Tibial nerve (tissue), 3 donors: ENCODE results near the gene ELP5.

ENCODE experiments used
- POLR2A ChIP-seq, 2 donors: fragments of 450-650 bp; IDR thresholded peaks; one replicate each; pipeline ENCODE4 v1.6.1; 2017; ENCODE audit warnings: antibody characterized with exemption in 2 of 2, mild to moderate bottlenecking in 2 of 2, moderate library complexity in 2 of 2
- TF ChIP-seq, protein P1 (sequence below), 5 experiments: fragments of 200-600 bp in 3 of 5; fragments of 450-650 bp in 2 of 5; sonication (generic) in 3 of 5; IDR thresholded peaks; one replicate each; pipeline ENCODE4 v1.5.1; 2016 to 2019; ENCODE audit warnings: antibody characterized with exemption in 5 of 5, mild to moderate bottlenecking in 3 of 5, moderate library complexity in 2 of 5

DNA sequence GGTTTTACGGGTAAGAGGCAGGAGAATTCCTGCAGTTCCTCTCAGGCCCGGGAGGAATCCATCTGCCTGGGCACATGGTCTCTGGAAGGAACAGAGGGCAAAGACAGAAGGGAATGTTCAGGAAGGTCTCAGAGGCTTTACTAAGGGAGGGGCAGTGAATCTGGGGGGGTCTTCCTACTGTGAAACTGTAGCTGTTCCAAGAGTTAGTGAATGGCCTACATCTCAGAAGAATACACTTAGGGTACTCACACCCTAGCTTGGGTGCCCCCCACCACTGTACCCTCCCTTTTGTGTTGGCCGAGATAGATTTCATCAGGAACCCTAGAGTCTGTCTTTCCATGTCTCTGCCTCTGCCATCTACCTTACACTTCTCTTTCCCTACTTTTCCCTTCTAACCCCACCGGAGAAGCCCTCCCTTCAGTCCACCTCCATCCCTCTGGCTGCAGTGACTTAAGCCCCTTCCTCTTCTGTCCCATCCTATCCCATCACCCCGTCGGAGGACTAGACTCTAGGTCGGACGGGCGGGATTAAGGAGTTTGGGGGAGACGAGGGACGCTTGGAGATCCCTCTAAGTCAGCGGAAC is 32.7 kb upstream of the ELP5 start:
- no peak for TF ChIP-seq POLR2A (IDR thresholded peaks at IDR 0.05)
- TF ChIP-seq, protein P1, sequence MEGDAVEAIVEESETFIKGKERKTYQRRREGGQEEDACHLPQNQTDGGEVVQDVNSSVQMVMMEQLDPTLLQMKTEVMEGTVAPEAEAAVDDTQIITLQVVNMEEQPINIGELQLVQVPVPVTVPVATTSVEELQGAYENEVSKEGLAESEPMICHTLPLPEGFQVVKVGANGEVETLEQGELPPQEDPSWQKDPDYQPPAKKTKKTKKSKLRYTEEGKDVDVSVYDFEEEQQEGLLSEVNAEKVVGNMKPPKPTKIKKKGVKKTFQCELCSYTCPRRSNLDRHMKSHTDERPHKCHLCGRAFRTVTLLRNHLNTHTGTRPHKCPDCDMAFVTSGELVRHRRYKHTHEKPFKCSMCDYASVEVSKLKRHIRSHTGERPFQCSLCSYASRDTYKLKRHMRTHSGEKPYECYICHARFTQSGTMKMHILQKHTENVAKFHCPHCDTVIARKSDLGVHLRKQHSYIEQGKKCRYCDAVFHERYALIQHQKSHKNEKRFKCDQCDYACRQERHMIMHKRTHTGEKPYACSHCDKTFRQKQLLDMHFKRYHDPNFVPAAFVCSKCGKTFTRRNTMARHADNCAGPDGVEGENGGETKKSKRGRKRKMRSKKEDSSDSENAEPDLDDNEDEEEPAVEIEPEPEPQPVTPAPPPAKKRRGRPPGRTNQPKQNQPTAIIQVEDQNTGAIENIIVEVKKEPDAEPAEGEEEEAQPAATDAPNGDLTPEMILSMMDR (IDR thresholded peaks at IDR 0.05), result no peak
